H1 (cell line): ENCODE results near the gene AMOTL2. TPM values are rescaled to one million over a fixed set of nuclear protein-coding genes. Genes with fewer than 3 reads are reported as not detected.

Experiments
- GABPA ChIP-seq: IDR thresholded peaks from 2 replicates; pipeline ENCODE4 v1.6.1; 2011; ENCODE audit warnings: mild to moderate bottlenecking, low read length, moderate library complexity, borderline replicate concordance; ENCODE audit not compliant: insufficient read depth
- POU5F1 ChIP-seq: IDR thresholded peaks from 2 replicates; pipeline ENCODE4 v1.6.1; 2011; ENCODE audit warnings: low read depth, mild to moderate bottlenecking, low read length, moderate library complexity
- TAF7 ChIP-seq: optimal IDR thresholded peaks from 2 replicates; pipeline ENCODE3; 2011; ENCODE audit warnings: low read depth, mild to moderate bottlenecking, inconsistent platforms, low read length, moderate library complexity, borderline replicate concordance
- YY1 ChIP-seq: IDR thresholded peaks from 2 replicates; pipeline ENCODE4 v1.6.1; 2011; ENCODE audit warnings: low read depth, mild to moderate bottlenecking, low read length
- polyA plus RNA-seq, 7 experiments: library from polyadenylated mRNA; depleted of rRNA in 3 of 7; stranded (reverse) in 5 of 7; unstranded in 2 of 7; fragments of >200 nt in 5 of 7; fragments of 200-250 nt in 2 of 7; gene quantifications; 1 replicate in 5 of 7; 2 replicates in 1 of 7; 4 replicates in 1 of 7; pipeline versions ENCODE4 v1.2.1 to v1.2.3, GENCODE V29; 2011 to 2013; ENCODE audit warnings: missing spikeins in 2 of 7, mixed read lengths in 2 of 7
- total RNA-seq: library from RNA; stranded (reverse); fragmentation: NEBNext Ultra II Directional; extraction: Animal tissue kit (Norgen Biotek cat#: 25700); gene quantifications from 2 replicates; pipeline ENCODE4 v1.2.1, GENCODE V29; 2021
- TF ChIP-seq, protein P1 (sequence below), 3 experiments: IDR thresholded peaks; 1 replicate in 2 of 3; 2 replicates in 1 of 3; pipeline versions ENCODE4 v1.5.1 to v1.6.1; 2011; ENCODE audit warnings: low read length in 3 of 3, mild to moderate bottlenecking in 3 of 3, inconsistent platforms in 2 of 3, low read depth in 1 of 3, moderate library complexity in 1 of 3; ENCODE audit not compliant: insufficient read depth in 1 of 3; ENCODE audit errors: control extremely low read depth in 1 of 3

AMOTL2 gene
- total and polyA plus RNA-seq, 2 of the 8 experiments (the other 6 are each of a cell fraction or from before 2014, with no cell fraction given): 19.0 to 63.7 TPM

DNA sequence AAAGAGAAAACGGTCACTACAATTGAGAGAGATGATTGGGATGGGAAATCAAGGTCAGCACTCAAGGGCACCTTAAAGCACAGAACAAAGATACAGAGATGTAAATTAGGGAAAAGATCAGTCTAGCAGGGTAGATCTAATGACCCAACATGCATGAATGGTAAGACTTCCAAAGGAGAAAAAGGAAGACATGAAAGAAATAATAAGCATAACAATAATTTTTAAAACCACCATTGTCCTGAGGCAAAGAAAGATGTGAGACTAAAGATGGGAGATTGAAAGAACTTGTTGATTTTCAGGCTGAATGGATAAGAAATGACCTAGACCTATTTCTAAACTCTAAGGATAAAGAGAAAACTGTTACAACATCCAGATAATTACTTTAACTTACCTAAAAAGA, 34.8 kb upstream of the AMOTL2 start (continued):
- TF ChIP-seq YY1 (no peak), TAF7 (no peak), GABPA (no peak), POU5F1 (no peak)
- TF ChIP-seq, protein P1, sequence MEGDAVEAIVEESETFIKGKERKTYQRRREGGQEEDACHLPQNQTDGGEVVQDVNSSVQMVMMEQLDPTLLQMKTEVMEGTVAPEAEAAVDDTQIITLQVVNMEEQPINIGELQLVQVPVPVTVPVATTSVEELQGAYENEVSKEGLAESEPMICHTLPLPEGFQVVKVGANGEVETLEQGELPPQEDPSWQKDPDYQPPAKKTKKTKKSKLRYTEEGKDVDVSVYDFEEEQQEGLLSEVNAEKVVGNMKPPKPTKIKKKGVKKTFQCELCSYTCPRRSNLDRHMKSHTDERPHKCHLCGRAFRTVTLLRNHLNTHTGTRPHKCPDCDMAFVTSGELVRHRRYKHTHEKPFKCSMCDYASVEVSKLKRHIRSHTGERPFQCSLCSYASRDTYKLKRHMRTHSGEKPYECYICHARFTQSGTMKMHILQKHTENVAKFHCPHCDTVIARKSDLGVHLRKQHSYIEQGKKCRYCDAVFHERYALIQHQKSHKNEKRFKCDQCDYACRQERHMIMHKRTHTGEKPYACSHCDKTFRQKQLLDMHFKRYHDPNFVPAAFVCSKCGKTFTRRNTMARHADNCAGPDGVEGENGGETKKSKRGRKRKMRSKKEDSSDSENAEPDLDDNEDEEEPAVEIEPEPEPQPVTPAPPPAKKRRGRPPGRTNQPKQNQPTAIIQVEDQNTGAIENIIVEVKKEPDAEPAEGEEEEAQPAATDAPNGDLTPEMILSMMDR (IDR thresholded peaks at IDR 0.05; ENCODE audit: control extremely low read depth in 1 of 3, insufficient read depth in 1 of 3, low read depth in 1 of 3, low read length in 3 of 3): no peak
